HepG2 (cell line): ENCODE results near the gene RYR2. TPM values are rescaled to one million over a fixed set of nuclear protein-coding genes. Genes with fewer than 3 reads are reported as not detected.

Experiments
- ATAC-seq: fragments of 200-7000 bp; cut with Tn5 transposase; 3 replicates; pipeline ENCODE4 v1.9.1; 2020; ENCODE audit warnings: mild to moderate bottlenecking, moderate library complexity
- BruUV-seq: library from RNA; stranded (reverse); fragments of 400-500 nt; replicated peaks from 2 replicates; lab custom pipeline; 2021; lab: Mats Ljungman, UMichigan
- CTCF ChIA-PET: fragments of 300-600 bp; formaldehyde crosslinking; extraction: SDS; loops from one replicate; lab custom pipeline; 2021; ENCODE audit warnings: low total read pairs, inconsistent platforms, low intra/inter-chr PET ratio; lab: Yijun Ruan, JAX
- POLR2A ChIA-PET: fragments of 350-600 bp; sonication (Branson Sonifier 250); formaldehyde crosslinking; loops from one replicate; lab custom pipeline; 2020; ENCODE audit warnings: antibody characterized with exemption, inconsistent platforms; lab: Yijun Ruan, JAX
- DNase-seq: peaks from one replicate; pipeline ENCODE4 v3.0.0-alpha.2; 2015; ENCODE audit warnings: low spot score
- FAIRE-seq: peaks from 3 replicates; lab custom pipeline; 2011; peaks lifted over from hg19 to GRCh38; lab: Jason Lieb, UNC
- H2AFZ ChIP-seq: one replicate; pipeline ENCODE4 v1.6.1; 2011; ENCODE audit warnings: low read length, inconsistent platforms
- H3K27ac ChIP-seq: fragments of 300-600 bp; 3 replicates; pipeline ENCODE4 v1.8.0; 2011; ENCODE audit warnings: mixed run types, mild to moderate bottlenecking, mixed read lengths, low read length, inconsistent platforms; ENCODE audit not compliant: insufficient read depth; ENCODE audit errors: extremely low read length
- H3K27me3 ChIP-seq, 2 experiments: fragments of 200-600 bp in 1 of 2; 2 replicates in 1 of 2; 3 replicates in 1 of 2; pipeline versions ENCODE4 v1.6.0 to v1.8.0; 2011; ENCODE audit warnings: low read length in 2 of 2, mild to moderate bottlenecking in 2 of 2, moderate library complexity in 2 of 2, inconsistent platforms in 1 of 2; ENCODE audit not compliant: insufficient read depth in 2 of 2, control insufficient read depth in 1 of 2
- H3K36me3 ChIP-seq, 2 experiments: fragments of 200-600 bp in 1 of 2; replicated peaks in 1 of 2; 2 replicates in 1 of 2; 3 replicates in 1 of 2; pipeline versions ENCODE4 v1.5.1 to v1.8.0; 2011; ENCODE audit warnings: low read length in 2 of 2, inconsistent platforms in 1 of 2; ENCODE audit not compliant: insufficient read depth in 2 of 2, control insufficient read depth in 1 of 2
- H3K4me1 ChIP-seq: 2 replicates; pipeline ENCODE4 v1.5.1; 2012; ENCODE audit warnings: low read length, inconsistent platforms; ENCODE audit not compliant: insufficient read depth
- H3K4me2 ChIP-seq: 2 replicates; pipeline ENCODE4 v1.6.0; 2011; ENCODE audit warnings: low read depth, low read length, inconsistent platforms
- H3K4me3 ChIP-seq, 3 experiments: fragments of 200-600 bp in 1 of 3; sonication (generic), shearing (Covaris generic) in 1 of 3; replicated peaks in 1 of 3; 2 replicates each; pipeline ENCODE4 v1.5.1; 2011 to 2016; ENCODE audit warnings: low read length in 3 of 3, inconsistent platforms in 2 of 3, low read depth in 2 of 3, mild to moderate bottlenecking in 2 of 3, control low read depth in 1 of 3, mixed read lengths in 1 of 3; ENCODE audit not compliant: insufficient read depth in 1 of 3
- H3K79me2 ChIP-seq: one replicate; pipeline ENCODE4 v1.6.1; 2011; ENCODE audit warnings: low read length, inconsistent platforms; ENCODE audit not compliant: insufficient read depth
- H3K9ac ChIP-seq: 2 replicates; pipeline ENCODE4 v1.6.0; 2011; ENCODE audit warnings: mild to moderate bottlenecking, low read depth, low read length, inconsistent platforms; ENCODE audit not compliant: insufficient read depth
- H3K9me3 ChIP-seq: 2 replicates; pipeline ENCODE4 v1.5.1; 2012; ENCODE audit warnings: mild to moderate bottlenecking, low read length
- H4K20me1 ChIP-seq: 2 replicates; pipeline ENCODE4 v1.6.0; 2011; ENCODE audit warnings: inconsistent platforms, mild to moderate bottlenecking, low read length, moderate library complexity; ENCODE audit not compliant: insufficient read depth
- ARID4A ChIP-seq: sonication (generic); formaldehyde crosslinking; IDR thresholded peaks from 2 replicates; pipeline ENCODE4 v1.5.0; 2020; ENCODE audit warnings: mild to moderate bottlenecking, missing genetic modification reagents, borderline replicate concordance
- ATF7-NPFF ChIP-seq: sonication (generic); formaldehyde crosslinking; IDR thresholded peaks from 2 replicates; pipeline ENCODE4 v1.8.1; 2023; ENCODE audit warnings: mild to moderate bottlenecking, low read depth, missing genetic modification reagents, moderate library complexity
- GZF1 ChIP-seq: sonication (generic); formaldehyde crosslinking; IDR thresholded peaks from 2 replicates; pipeline ENCODE4 v1.5.1; 2020; ENCODE audit warnings: mild to moderate bottlenecking, missing genetic modification reagents
- KMT2A ChIP-seq: sonication (generic); formaldehyde crosslinking; IDR thresholded peaks from 2 replicates; pipeline ENCODE4 v1.4.0; 2020; ENCODE audit warnings: missing genetic modification reagents
- SAP130 ChIP-seq: IDR thresholded peaks from 2 replicates; pipeline ENCODE4 v1.6.1; 2016; ENCODE audit warnings: low read depth
- SATB2 ChIP-seq: sonication (generic); formaldehyde crosslinking; IDR thresholded peaks from 2 replicates; pipeline ENCODE4 v1.5.0; 2020; ENCODE audit warnings: missing genetic modification reagents
- SMAD9 ChIP-seq: sonication (generic); formaldehyde crosslinking; IDR thresholded peaks from 2 replicates; pipeline ENCODE4 v1.5.1; 2020; ENCODE audit warnings: mild to moderate bottlenecking, missing genetic modification reagents
- ZKSCAN5 ChIP-seq: sonication (generic); formaldehyde crosslinking; IDR thresholded peaks from 2 replicates; pipeline ENCODE4 v1.5.1; 2020; ENCODE audit warnings: mild to moderate bottlenecking, missing genetic modification reagents
- ZNF335 ChIP-seq: sonication (generic); formaldehyde crosslinking; IDR thresholded peaks from 2 replicates; pipeline ENCODE4 v1.4.0; 2020; ENCODE audit warnings: missing genetic modification reagents
- ZNF468 ChIP-seq: sonication (generic); formaldehyde crosslinking; IDR thresholded peaks from 2 replicates; pipeline ENCODE4 v1.8.0; 2022; ENCODE audit warnings: mild to moderate bottlenecking, moderate library complexity, missing genetic modification reagents
- ZNF556 ChIP-seq: sonication (generic); formaldehyde crosslinking; IDR thresholded peaks from 2 replicates; pipeline ENCODE4 v1.4.0; 2020; ENCODE audit warnings: mild to moderate bottlenecking, missing genetic modification reagents, borderline replicate concordance
- WGBS: methylation state at CpG from one replicate; pipeline ENCODE4 v1.1.6; 2017; ENCODE audit warnings: low lambda C conversion rate; 5-methylcytosine and 5-hydroxymethylcytosine counted together
- in situ Hi-C: cut with HindIII; loops from 2 replicates; pipeline ENCODE4 v1.10.0; 2017; ENCODE audit warnings: low pct_unique_long_range_greater_than_20kb; ENCODE audit not compliant: extremely low pct_ligation_motif_present
- intact Hi-C: fragments of 100-400 bp; cut with micrococcal nuclease; formaldehyde crosslinking; loops from one replicate; pipeline ENCODE4 v1.10.0; 2022; ENCODE audit not compliant: unreplicated experiment
- polyA plus RNA-seq, 8 experiments: library from polyadenylated mRNA; depleted of rRNA in 3 of 8; stranded (reverse) in 7 of 8; unstranded in 1 of 8; fragments of >200 nt; fragmentation: Illumina TruSeq in 4 of 8; extraction: Trizol in 4 of 8; gene quantifications; 2 replicates each; pipeline versions ENCODE4 v1.2.1 to v1.2.3, GENCODE V29; 2011 to 2016; ENCODE audit warnings: low read depth in 4 of 8, missing spikeins in 1 of 8, mixed read lengths in 1 of 8; ENCODE audit not compliant: insufficient read depth in 1 of 8
- total RNA-seq, 5 experiments: library from RNA; depleted of rRNA; stranded (reverse); fragments of >200 nt; fragmentation: Illumina TruSeq; extraction: Trizol; gene quantifications; 2 replicates each; pipeline ENCODE4 v1.2.3, GENCODE V29; 2016; ENCODE audit warnings: low read depth in 1 of 5
- TF ChIP-seq, protein P1 (sequence below): sonication (generic); formaldehyde crosslinking; IDR thresholded peaks from 2 replicates; pipeline ENCODE4 v1.8.1; 2022; ENCODE audit warnings: mild to moderate bottlenecking, missing genetic modification reagents

RYR2 gene
- total and polyA plus RNA-seq, 2 of the 13 experiments (the other 11 are each of a cell fraction or from before 2014, with no cell fraction given): not detected

DNA sequence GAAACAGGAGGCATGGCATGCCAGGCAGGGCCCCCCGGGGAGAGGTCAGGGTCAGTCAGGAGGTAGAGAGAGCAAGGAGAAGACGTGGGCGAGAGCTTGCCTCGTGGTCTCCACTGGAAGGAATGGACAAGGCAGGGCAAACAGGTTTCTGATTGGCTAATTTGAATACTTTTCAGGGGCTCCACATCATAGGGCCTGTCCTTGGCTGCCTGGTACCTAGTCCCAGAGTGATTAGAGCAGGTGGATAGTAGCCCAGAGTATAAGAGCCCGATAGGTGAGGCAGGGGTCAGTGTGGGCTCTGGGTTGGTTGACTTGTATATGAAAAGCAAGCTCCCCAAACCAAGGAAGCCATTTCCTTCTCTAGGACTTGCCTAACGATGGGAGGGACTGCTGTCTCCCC, 670.1 kb downstream of the RYR2 start:
- Histone ChIP-seq H3K4me3 (no peak overlapping the region), H3K4me2 (no peak overlapping the region), H3K9me3 (no peaks in the 10 kb centered on the region), H3K27ac (no peak overlapping the region), H2AFZ (no peak overlapping the region), H3K27me3 (no peaks in the 10 kb centered on the region), H3K79me2 (no peaks in the 10 kb centered on the region), H3K9ac (no peak overlapping the region), H3K36me3 (no peaks in the 10 kb centered on the region), H3K4me1 (no peaks in the 10 kb centered on the region), H4K20me1 (no peaks in the 10 kb centered on the region)
- no TSS peak for BruUV-seq
- ChIA-PET CTCF (no interaction called here), POLR2A (no interaction called here)
- TF ChIP-seq KMT2A (CRISPR knock-in tag) (no peak), SAP130 (CRISPR knock-in tag) (no peak)
- WGBS: 0% methylated on average over 5 of the region's 6 CpGs
- FAIRE-seq (no peak), ATAC-seq (no peak), DNase-seq (no peak)
- intact Hi-C loops: no loop called here
- in situ Hi-C loops: no loop called here

DNA sequence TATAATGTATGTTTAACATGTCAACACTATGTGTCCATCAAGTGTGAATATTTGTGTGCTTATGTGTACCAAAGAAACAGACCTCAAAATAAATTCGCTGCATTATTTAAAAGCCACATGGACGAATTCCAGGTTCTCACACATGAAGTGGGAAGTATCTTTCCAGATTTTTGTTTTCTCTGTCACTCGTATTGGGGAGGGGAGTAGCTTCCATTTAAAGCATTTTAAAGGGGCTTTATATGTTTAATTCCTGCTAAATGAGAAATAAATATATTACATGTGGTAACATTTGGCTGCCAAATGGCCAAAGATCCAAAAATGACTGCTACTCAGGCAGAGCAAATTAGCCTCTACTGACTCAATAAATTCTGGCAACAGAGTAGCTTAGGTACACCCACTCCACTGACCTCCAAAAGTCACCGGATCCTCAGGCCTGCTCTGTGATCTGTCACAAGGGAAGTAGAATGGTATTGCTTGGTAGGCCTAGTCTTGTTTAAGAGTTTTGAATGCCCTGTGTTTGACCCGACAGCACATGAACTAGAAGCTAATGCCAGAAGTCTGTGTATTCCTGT, 670.7 kb downstream of the RYR2 start:
- no peak for DNase-seq
- POLR2A ChIA-PET: no interaction called here
- Histone ChIP-seq H2AFZ (no peak overlapping the region), H4K20me1 (no peaks in the 10 kb centered on the region), H3K4me1 (no peaks in the 10 kb centered on the region), H3K79me2 (no peaks in the 10 kb centered on the region), H3K27ac (no peak overlapping the region), H3K4me3 (no peak overlapping the region), H3K4me2 (no peak overlapping the region), H3K27me3 (no peaks in the 10 kb centered on the region), H3K9ac (no peak overlapping the region), H3K9me3 (no peaks in the 10 kb centered on the region), H3K36me3 (no peaks in the 10 kb centered on the region)
- CTCF ChIA-PET: no interaction called here
- no peak for ATAC-seq
- 9% methylated on average over 5 of the region's 5 CpGs for WGBS
- BruUV-seq: no TSS peak
- in situ Hi-C loops (no loop called here), intact Hi-C loops (no loop called here)
- no peak for FAIRE-seq
- no peak for TF ChIP-seq ZNF468 (CRISPR knock-in tag)
- no peak for TF ChIP-seq SATB2 (CRISPR knock-in tag)
- TF ChIP-seq ZKSCAN5 (CRISPR knock-in tag): no peak
- TF ChIP-seq ZNF335 (CRISPR knock-in tag): no peak
- no peak for TF ChIP-seq ARID4A (CRISPR knock-in tag)
- no peak for TF ChIP-seq GZF1 (CRISPR knock-in tag)
- no peak for TF ChIP-seq ATF7-NPFF (CRISPR knock-in tag)
- TF ChIP-seq, protein P1, sequence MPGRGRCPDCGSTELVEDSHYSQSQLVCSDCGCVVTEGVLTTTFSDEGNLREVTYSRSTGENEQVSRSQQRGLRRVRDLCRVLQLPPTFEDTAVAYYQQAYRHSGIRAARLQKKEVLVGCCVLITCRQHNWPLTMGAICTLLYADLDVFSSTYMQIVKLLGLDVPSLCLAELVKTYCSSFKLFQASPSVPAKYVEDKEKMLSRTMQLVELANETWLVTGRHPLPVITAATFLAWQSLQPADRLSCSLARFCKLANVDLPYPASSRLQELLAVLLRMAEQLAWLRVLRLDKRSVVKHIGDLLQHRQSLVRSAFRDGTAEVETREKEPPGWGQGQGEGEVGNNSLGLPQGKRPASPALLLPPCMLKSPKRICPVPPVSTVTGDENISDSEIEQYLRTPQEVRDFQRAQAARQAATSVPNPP (CRISPR knock-in tag): no peak
- TF ChIP-seq SMAD9 (CRISPR knock-in tag): no peak
- no peak for TF ChIP-seq ZNF556 (CRISPR knock-in tag)
